PFSK-1 (cell line): Measurements from ENCODE around the gene CMYA5.

Experiments
- FOXP2 ChIP-seq: optimal IDR thresholded peaks from 2 replicates; pipeline ENCODE3; 2011; ENCODE audit warnings: borderline replicate concordance, control low read depth, inconsistent platforms; ENCODE audit not compliant: insufficient read depth; ENCODE audit errors: extremely low read length, extremely low read depth
- SIN3A ChIP-seq: IDR thresholded peaks from 2 replicates; pipeline ENCODE4 v1.6.1; 2012; ENCODE audit warnings: mild to moderate bottlenecking, low read length, moderate library complexity, borderline replicate concordance; ENCODE audit not compliant: insufficient read depth
- TF ChIP-seq, protein P1 (sequence below), 2 experiments: IDR thresholded peaks; 2 replicates each; pipeline versions ENCODE4 v1.6.1 to v1.8.0; 2011 to 2012; ENCODE audit warnings: low read depth in 2 of 2, low read length in 2 of 2, control low read depth in 1 of 2, inconsistent platforms in 1 of 2, mild to moderate bottlenecking in 1 of 2, moderate library complexity in 1 of 2; ENCODE audit not compliant: insufficient read depth in 1 of 2

DNA sequence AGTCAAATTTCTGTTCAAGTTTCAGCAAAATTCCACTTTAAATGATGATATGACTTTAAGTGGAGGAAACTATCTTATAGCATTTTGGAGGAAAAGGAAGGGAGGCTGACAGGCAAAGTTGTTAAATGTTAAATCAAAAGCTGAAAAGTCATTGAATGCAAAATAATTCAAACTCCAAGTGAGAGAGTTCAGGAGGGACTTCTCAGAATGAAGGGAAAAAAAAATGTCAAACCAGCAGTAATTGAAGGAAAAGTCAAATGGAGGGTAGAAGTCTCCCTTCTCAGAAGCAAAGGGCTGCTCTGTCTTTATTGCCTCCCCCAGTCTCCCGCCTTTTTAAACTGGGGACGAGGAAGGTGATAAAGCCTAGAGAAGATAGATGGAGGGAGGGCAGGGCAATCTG lies 134.8 kb downstream of the CMYA5 start:
- TF ChIP-seq SIN3A (no peak), FOXP2 (no peak)
- TF ChIP-seq, protein P1, sequence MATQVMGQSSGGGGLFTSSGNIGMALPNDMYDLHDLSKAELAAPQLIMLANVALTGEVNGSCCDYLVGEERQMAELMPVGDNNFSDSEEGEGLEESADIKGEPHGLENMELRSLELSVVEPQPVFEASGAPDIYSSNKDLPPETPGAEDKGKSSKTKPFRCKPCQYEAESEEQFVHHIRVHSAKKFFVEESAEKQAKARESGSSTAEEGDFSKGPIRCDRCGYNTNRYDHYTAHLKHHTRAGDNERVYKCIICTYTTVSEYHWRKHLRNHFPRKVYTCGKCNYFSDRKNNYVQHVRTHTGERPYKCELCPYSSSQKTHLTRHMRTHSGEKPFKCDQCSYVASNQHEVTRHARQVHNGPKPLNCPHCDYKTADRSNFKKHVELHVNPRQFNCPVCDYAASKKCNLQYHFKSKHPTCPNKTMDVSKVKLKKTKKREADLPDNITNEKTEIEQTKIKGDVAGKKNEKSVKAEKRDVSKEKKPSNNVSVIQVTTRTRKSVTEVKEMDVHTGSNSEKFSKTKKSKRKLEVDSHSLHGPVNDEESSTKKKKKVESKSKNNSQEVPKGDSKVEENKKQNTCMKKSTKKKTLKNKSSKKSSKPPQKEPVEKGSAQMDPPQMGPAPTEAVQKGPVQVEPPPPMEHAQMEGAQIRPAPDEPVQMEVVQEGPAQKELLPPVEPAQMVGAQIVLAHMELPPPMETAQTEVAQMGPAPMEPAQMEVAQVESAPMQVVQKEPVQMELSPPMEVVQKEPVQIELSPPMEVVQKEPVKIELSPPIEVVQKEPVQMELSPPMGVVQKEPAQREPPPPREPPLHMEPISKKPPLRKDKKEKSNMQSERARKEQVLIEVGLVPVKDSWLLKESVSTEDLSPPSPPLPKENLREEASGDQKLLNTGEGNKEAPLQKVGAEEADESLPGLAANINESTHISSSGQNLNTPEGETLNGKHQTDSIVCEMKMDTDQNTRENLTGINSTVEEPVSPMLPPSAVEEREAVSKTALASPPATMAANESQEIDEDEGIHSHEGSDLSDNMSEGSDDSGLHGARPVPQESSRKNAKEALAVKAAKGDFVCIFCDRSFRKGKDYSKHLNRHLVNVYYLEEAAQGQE (IDR thresholded peaks at IDR 0.05; ENCODE audit: insufficient read depth in 1 of 2, low read depth in 2 of 2, low read length in 2 of 2): no peak
